Stimulated activated CD4-positive, alpha-beta T cell treated with anti-CD3 and anti-CD28 coated beads, Interleukin-15, amount 100 ng/mL, for 1 hour (primary cell): ENCODE results near the gene PRR15.
"Not testable (repeated sequence)": the region's sequence is repeated elsewhere in the genome, so short reads cannot be mapped to it uniquely, and the experiment has no call there.

Experiments
- DNase-seq, 2 donors: peaks; one replicate each; pipeline ENCODE4 v3.0.0-alpha.2; 2020; ENCODE audit warnings: low read depth in 1 of 2, low spot score in 1 of 2

The PRR15 gene

GRCh38 chr7:29563590-29564495 is at the start of gene PRR15:
Gene PRR15, plus strand, starts transcription at chr7:29563835. Its CDS starts 2,495 bp downstream, at chr7:29566330.
- DNase-seq: no peak

GRCh38 chr7:29516491-29516890 is 47.1 kb upstream of the PRR15 start:
- DNase-seq: no peak

GRCh38 chr7:29518616-29519015 is 45.0 kb upstream of the PRR15 start:
- no peak for DNase-seq

GRCh38 chr7:29523728-29524127 is 39.9 kb upstream of the PRR15 start:
- no peak for DNase-seq

GRCh38 chr7:29527505-29528108 is 36.0 kb upstream of the PRR15 start:
- DNase-seq: no peak

GRCh38 chr7:29528526-29528925 is 35.1 kb upstream of the PRR15 start:
- not testable (repeated sequence) for DNase-seq

- no peak for DNase-seq
Observed at GRCh38 chr7:29538389-29538788, 25.2 kb upstream of the PRR15 start.

GRCh38 chr7:29539471-29539870 is 24.2 kb upstream of the PRR15 start:
- DNase-seq: no peak

- no peak for DNase-seq
Observed at GRCh38 chr7:29547421-29547820, 16.2 kb upstream of the PRR15 start.

- no peak for DNase-seq
Observed at GRCh38 chr7:29548823-29549222, 14.8 kb upstream of the PRR15 start.

- DNase-seq: no peak
Observed at GRCh38 chr7:29552392-29552791, 11.2 kb upstream of the PRR15 start.

- no peak for DNase-seq
Observed at GRCh38 chr7:29555061-29555460, 8.6 kb upstream of the PRR15 start.

- no peak for DNase-seq
Observed at GRCh38 chr7:29556405-29557195, 7.0 kb upstream of the PRR15 start.

- DNase-seq: no peak
Observed at GRCh38 chr7:29557954-29558353, 5.7 kb upstream of the PRR15 start.

GRCh38 chr7:29561271-29561670 is 2.4 kb upstream of the PRR15 start:
- no peak for DNase-seq

GRCh38 chr7:29562307-29562706 is 1.3 kb upstream of the PRR15 start:
- no peak for DNase-seq

GRCh38 chr7:29564496-29565223 is 1.0 kb downstream of the PRR15 start:
- no peak for DNase-seq

GRCh38 chr7:29565224-29565630 is 1.6 kb downstream of the PRR15 start:
- DNase-seq: no peak

GRCh38 chr7:29565634-29565981 is 2.0 kb downstream of the PRR15 start:
- DNase-seq: no peak

- no peak for DNase-seq
Observed at GRCh38 chr7:29565982-29566746, 2.5 kb downstream of the PRR15 start.
